ENCODE measurements around the gene PRKCB. TPM values are rescaled to one million over a fixed set of nuclear protein-coding genes. Genes with fewer than 3 reads are reported as not detected.

PRKCB gene
- total and polyA plus RNA-seq, 2 experiments from 2014 or later: 0.70 to 0.92 TPM

DNA sequence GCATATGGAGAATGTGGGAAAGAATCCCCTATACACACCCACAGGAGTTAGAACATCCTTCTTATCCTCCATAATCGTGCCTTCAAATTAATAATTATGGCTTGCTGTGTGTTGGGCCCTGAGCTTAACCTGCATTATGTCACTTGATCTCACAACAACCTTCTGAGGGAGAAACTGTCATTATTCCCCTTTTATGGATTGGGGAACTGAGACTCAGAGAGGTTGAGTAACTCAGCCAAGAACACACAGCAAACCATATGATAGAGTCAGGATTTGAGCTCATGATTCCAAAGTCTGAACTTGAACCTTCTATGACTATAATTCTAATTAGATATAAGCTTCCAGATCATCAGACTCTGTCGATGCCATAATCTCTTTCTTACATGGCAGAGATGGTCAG is 306.1 kb downstream of the PRKCB start:
- Histone ChIP-seq H4K20me1 (ENCODE audit: insufficient read depth, poor library complexity, severe bottlenecking) (no peaks in the 10 kb centered on the region), H3K36me3 (replicated peaks; ENCODE audit: insufficient read depth, low read depth) (no peaks in the 10 kb centered on the region), H3K4me3 (no peak overlapping the region), H3K9me3 (ENCODE audit: low read depth) (no peaks in the 10 kb centered on the region), H2AFZ (no peak overlapping the region), H3K4me2 (no peak overlapping the region), H3K9me2 (replicated peaks; ENCODE audit: insufficient read depth) (no peaks in the 10 kb centered on the region), H3K4me1 (ENCODE audit: insufficient read depth) (no peaks in the 10 kb centered on the region), H3K27ac (no peak overlapping the region), H3K27me3 (no peaks in the 10 kb centered on the region), H3K79me2 (no peaks in the 10 kb centered on the region)
- 93% methylated on average over 2 of the region's 2 CpGs for WGBS (ENCODE audit: low lambda C conversion rate, missing lambda C conversion rate)
- no peak for DNase-seq (ENCODE audit: low spot score)
- TF ChIP-seq EZH2phosphoT487 (IDR thresholded peaks at IDR 0.05; ENCODE audit: low read depth, severe bottlenecking, unreplicated experiment) (no peak), EZH2 (IDR thresholded peaks at IDR 0.05; ENCODE audit: borderline replicate concordance) (no peak), CTCF (IDR thresholded peaks at IDR 0.05; ENCODE audit: poor library complexity) (no peak)

DNA sequence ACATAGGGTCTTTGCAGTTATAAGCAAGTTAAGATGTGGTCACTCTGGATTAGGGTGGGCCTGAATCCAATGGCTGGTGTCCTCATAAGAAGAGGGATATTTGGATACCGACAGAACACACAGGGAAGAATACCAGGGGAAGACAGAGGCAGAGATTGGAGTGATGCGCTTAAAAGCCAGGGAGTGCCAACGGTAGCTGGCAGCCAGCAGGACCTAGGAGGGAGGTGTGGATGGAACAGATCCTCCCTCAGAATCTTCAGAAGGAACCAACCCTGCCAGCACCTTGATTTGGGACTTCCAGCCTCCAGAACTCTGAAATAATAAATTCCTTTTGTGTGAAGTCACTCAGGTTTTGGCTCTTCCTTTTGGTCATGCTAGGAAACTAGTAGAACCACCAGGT is 310.1 kb downstream of the PRKCB start:
- H3K9me3 ChIP-seq (ENCODE audit: low read depth): no peaks in the 10 kb centered on the region
- H4K20me1 ChIP-seq (ENCODE audit: insufficient read depth, poor library complexity, severe bottlenecking): no peaks in the 10 kb centered on the region
- H2AFZ ChIP-seq: no peak overlapping the region
- H3K36me3 ChIP-seq (replicated peaks; ENCODE audit: insufficient read depth, low read depth): no peaks in the 10 kb centered on the region
- no peak overlapping the region for H3K4me2 ChIP-seq
- no peak for TF ChIP-seq CTCF (IDR thresholded peaks at IDR 0.05; ENCODE audit: poor library complexity)
- TF ChIP-seq EZH2 (IDR thresholded peaks at IDR 0.05; ENCODE audit: borderline replicate concordance): no peak
- TF ChIP-seq EZH2phosphoT487 (IDR thresholded peaks at IDR 0.05; ENCODE audit: low read depth, severe bottlenecking, unreplicated experiment): no peak
- H3K4me3 ChIP-seq: no peak overlapping the region
- H3K27me3 ChIP-seq: no peaks in the 10 kb centered on the region
- WGBS (ENCODE audit: low lambda C conversion rate, missing lambda C conversion rate): 97% methylated on average over 3 of the region's 3 CpGs
- no peak overlapping the region for H3K27ac ChIP-seq
- H3K4me1 ChIP-seq (ENCODE audit: insufficient read depth): no peaks in the 10 kb centered on the region
- no peaks in the 10 kb centered on the region for H3K79me2 ChIP-seq
- H3K9me2 ChIP-seq (replicated peaks; ENCODE audit: insufficient read depth): no peaks in the 10 kb centered on the region
- DNase-seq (ENCODE audit: low spot score): no peak

DNA sequence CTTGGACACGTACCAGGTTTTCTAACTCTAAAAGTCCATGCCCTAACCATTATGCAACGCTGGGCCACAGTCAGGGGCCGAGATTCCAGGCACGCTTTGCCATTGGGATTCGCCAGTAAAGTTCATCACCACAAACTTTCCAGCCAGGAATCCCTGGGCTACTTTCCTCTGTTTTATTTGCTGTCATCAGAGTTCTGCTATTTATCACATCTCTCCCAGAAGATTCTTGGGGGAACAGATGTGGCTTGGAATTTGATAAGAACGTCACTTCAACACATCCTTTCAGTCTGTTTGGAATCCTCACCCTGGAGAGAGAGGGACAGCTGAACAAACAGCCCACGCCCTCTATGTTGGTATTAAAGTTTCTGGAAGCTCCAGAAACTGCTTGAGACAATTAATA is 310.7 kb downstream of the PRKCB start:
- Histone ChIP-seq H3K27ac (no peak overlapping the region), H3K9me3 (ENCODE audit: low read depth) (no peaks in the 10 kb centered on the region), H3K79me2 (no peaks in the 10 kb centered on the region), H3K9me2 (replicated peaks; ENCODE audit: insufficient read depth) (no peaks in the 10 kb centered on the region), H3K4me3 (no peak overlapping the region), H2AFZ (no peak overlapping the region), H3K36me3 (replicated peaks; ENCODE audit: insufficient read depth, low read depth) (no peaks in the 10 kb centered on the region), H3K27me3 (no peaks in the 10 kb centered on the region), H4K20me1 (ENCODE audit: insufficient read depth, poor library complexity, severe bottlenecking) (no peaks in the 10 kb centered on the region), H3K4me1 (ENCODE audit: insufficient read depth) (no peaks in the 10 kb centered on the region), H3K4me2 (no peak overlapping the region)
- TF ChIP-seq EZH2phosphoT487 (IDR thresholded peaks at IDR 0.05; ENCODE audit: low read depth, severe bottlenecking, unreplicated experiment) (no peak), CTCF (IDR thresholded peaks at IDR 0.05; ENCODE audit: poor library complexity) (no peak), EZH2 (IDR thresholded peaks at IDR 0.05; ENCODE audit: borderline replicate concordance) (no peak)
- DNase-seq (ENCODE audit: low spot score): peak; percentile 13
- 41% methylated on average over 7 of the region's 7 CpGs for WGBS (ENCODE audit: low lambda C conversion rate, missing lambda C conversion rate)

DNA sequence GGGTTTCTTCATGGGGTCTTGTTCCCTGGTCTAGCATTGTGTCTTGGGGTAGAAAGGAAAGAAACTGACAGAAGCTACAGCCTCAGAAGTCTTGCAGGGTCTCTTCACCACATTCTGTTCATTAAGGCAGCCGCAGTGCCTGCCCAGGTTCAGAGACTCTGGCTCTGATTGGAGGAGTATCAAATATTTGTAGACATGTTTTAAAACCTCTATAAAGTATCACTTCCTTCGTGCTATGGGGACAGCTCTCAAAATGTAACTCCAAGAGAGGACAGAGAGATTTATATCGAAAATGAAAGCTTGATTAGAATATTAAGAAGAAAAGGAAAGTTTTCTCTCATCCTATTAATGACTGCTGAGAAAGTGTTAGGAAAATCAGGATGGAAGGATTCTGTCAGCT is 313.3 kb downstream of the PRKCB start:
- no peaks in the 10 kb centered on the region for H3K9me2 ChIP-seq (replicated peaks; ENCODE audit: insufficient read depth)
- WGBS (ENCODE audit: low lambda C conversion rate, missing lambda C conversion rate): 78% methylated on average over 3 of the region's 3 CpGs
- H3K79me2 ChIP-seq: no peaks in the 10 kb centered on the region
- TF ChIP-seq CTCF (IDR thresholded peaks at IDR 0.05; ENCODE audit: poor library complexity) (no peak), EZH2phosphoT487 (IDR thresholded peaks at IDR 0.05; ENCODE audit: low read depth, severe bottlenecking, unreplicated experiment) (no peak), EZH2 (IDR thresholded peaks at IDR 0.05; ENCODE audit: borderline replicate concordance) (no peak)
- H3K4me3 ChIP-seq: no peak overlapping the region
- no peak for DNase-seq (ENCODE audit: low spot score)
- H3K27ac ChIP-seq: no peak overlapping the region
- H3K27me3 ChIP-seq: no peaks in the 10 kb centered on the region
- H3K9me3 ChIP-seq (ENCODE audit: low read depth): no peaks in the 10 kb centered on the region
- H4K20me1 ChIP-seq (ENCODE audit: insufficient read depth, poor library complexity, severe bottlenecking): no peaks in the 10 kb centered on the region
- H3K36me3 ChIP-seq (replicated peaks; ENCODE audit: insufficient read depth, low read depth): no peaks in the 10 kb centered on the region
- no peak overlapping the region for H3K4me2 ChIP-seq
- H3K4me1 ChIP-seq (ENCODE audit: insufficient read depth): no peaks in the 10 kb centered on the region
- H2AFZ ChIP-seq: no peak overlapping the region
